GM18502 (cell line): ENCODE data around the gene MED17.

Experiments
- ATAC-seq: cut with Tn5 transposase; IDR thresholded peaks from one replicate; pipeline ENCODE4 v1.9.1; 2021; ENCODE audit warnings: mild to moderate bottlenecking; ENCODE audit not compliant: unreplicated experiment, poor library complexity

The MED17 gene

GRCh38 chr11:93844568-93844967 lies 60.5 kb downstream of the MED17 start:
- no peak for ATAC-seq

GRCh38 chr11:93845181-93846092 lies 61.4 kb downstream of the MED17 start:
- ATAC-seq, result no peak

GRCh38 chr11:93846411-93846810 lies 62.3 kb downstream of the MED17 start:
- ATAC-seq, result no peak

GRCh38 chr11:93849201-93849600 lies 65.1 kb downstream of the MED17 start:
- no peak for ATAC-seq

GRCh38 chr11:93849751-93850593 lies 65.9 kb downstream of the MED17 start:
- no peak for ATAC-seq

- no peak for ATAC-seq
Measured at GRCh38 chr11:93850594-93851018, 66.5 kb downstream of the MED17 start, which contains the start of gene VSTM5. VSTM5 (minus strand) TSS chr11:93850618; CDS start chr11:93850502, 116 bp downstream.

- no peak for ATAC-seq
Measured at GRCh38 chr11:93852242-93852641, 68.2 kb downstream of the MED17 start.

- ATAC-seq, result no peak
Measured at GRCh38 chr11:93857413-93858120, 73.5 kb downstream of the MED17 start.

- ATAC-seq, result no peak
Measured at GRCh38 chr11:93858121-93858775, 74.2 kb downstream of the MED17 start.

- ATAC-seq, result no peak
Measured at GRCh38 chr11:93861808-93862207, 77.7 kb downstream of the MED17 start.
